ENCODE measurements around the gene RDH11. TPM values are rescaled to one million over a fixed set of nuclear protein-coding genes. Genes with fewer than 3 reads are reported as not detected.

The RDH11 gene
- total RNA-seq, 2 donors from 2014 or later, result 29.9 to 31.7 TPM

Other genes starting within 250 kb of the RDH11 start
- gene TMEM229B, start 207.0 kb downstream of the RDH11 start, total RNA-seq, result 1 to 10 TPM; 1.7 to 4.4 TPM
- gene PLEKHH1, start 162.5 kb downstream of the RDH11 start, total RNA-seq, result 1 to 10 TPM; 1.4 to 1.8 TPM
- gene PIGH, start 95.5 kb downstream of the RDH11 start, total RNA-seq, result 10 to 100 TPM; 15.4 to 17.3 TPM
- 1 to 10 TPM; 1.9 to 5.1 TPM for gene ARG2, start 75.8 kb downstream of the RDH11 start, total RNA-seq
- gene VTI1B, start 21.1 kb downstream of the RDH11 start, total RNA-seq, result 100 to 1,000 TPM; 111 to 117 TPM
- gene RDH12, start 6.1 kb upstream of the RDH11 start, total RNA-seq, result under 1 TPM in 1 of 2 donors, not detected in 1; 0.23 TPM
- 10 to 100 TPM; 18.7 to 23.1 TPM for gene ZFYVE26, start 120.8 kb upstream of the RDH11 start, total RNA-seq
- 10 to 100 TPM; 13.7 to 15.1 TPM for gene RAD51B, start 124.0 kb upstream of the RDH11 start, total RNA-seq